GM12878 (cell line): Measurements from ENCODE around the gene IL16.
"Not testable (repeated sequence)": the region's sequence is repeated elsewhere in the genome, so short reads cannot be mapped to it uniquely, and the experiment has no call there.

Source experiments
- HDAC2 ChIP-seq: fragments of 200-600 bp; sonication (generic); IDR thresholded peaks from 2 replicates; pipeline ENCODE4 v1.6.1; 2017
- NFXL1 ChIP-seq: fragments of 450-650 bp; IDR thresholded peaks from 2 replicates; pipeline ENCODE4 v1.6.1; 2017; ENCODE audit warnings: antibody characterized with exemption, mild to moderate bottlenecking, borderline replicate concordance

- not testable (repeated sequence) for TF ChIP-seq NFXL1, HDAC2
Measured at GRCh38 chr15:81158561-81158960, 38.1 kb upstream of the IL16 start.
